ENCODE data around the gene SGO2.

- no peak for TF ChIP-seq CTCF (conservative IDR thresholded peaks at IDR 0.05 in 1 of 2, IDR thresholded peaks at IDR 0.05 in 1 of 2; ENCODE audit: extremely low read depth in 1 of 2, insufficient read depth in 1 of 2, low read depth in 1 of 2, low read length in 2 of 2)
- no peak for TF ChIP-seq EZH2 (IDR thresholded peaks at IDR 0.05; ENCODE audit: borderline replicate concordance, low read length)
Observed at GRCh38 chr2:200533754-200534153, 7.7 kb downstream of the SGO2 start.
